GM15510 (cell line): ENCODE results near the gene AMACR.

ENCODE experiments used
- POLR2A ChIP-seq: IDR thresholded peaks from 3 replicates; pipeline ENCODE4 v1.6.1; 2011; ENCODE audit warnings: borderline replicate concordance; ENCODE audit not compliant: insufficient read length; ENCODE audit errors: extremely low read depth

AMACR gene

DNA sequence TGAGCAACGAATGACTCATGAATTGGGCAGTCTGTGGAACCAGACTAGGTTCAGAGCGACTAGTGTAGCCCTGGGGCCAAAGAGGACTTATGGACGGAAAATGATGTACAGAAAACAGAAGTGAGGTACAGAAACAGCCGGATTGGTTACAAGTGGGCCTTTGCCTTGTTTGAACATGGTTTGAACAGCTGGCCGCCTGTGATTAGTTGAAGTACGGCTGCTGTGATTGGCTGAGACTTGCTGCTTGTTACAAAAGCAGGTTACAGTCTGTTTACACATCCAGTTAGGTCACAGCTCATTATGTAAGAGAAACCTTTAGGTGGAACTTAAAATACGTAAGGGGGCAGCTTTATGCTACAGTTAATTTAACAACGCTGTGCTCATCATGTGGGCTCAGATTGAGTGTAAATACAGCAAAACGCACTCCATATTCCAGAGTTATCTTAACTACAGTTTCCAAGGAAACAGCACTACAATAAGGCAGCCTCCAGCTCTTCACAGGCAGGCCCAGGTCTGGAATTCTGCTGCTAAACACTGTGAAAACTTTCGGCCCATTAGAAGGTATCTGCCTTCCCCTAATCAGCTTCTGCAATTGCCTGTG lies 6.5 kb downstream of the AMACR start:
- no peak for TF ChIP-seq POLR2A

DNA sequence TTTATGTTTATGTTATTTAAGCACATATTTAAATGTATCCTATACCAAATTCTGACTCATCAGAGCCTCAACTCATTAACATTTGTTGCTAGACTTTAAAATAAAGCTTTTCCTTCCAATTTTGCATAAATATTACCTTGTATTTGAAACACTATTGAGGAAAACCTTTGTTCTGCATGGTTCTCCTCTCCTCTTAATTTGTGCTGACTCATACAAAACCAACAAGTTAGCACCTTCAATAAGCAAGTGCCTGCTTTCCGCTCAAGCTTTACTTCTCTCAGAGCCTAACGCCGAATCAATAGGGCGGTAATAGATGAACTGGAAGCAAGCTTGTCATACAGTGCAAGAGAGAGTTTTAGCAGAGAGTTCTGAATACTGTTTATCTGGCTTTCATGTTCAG lies 7.9 kb downstream of the AMACR start:
- TF ChIP-seq POLR2A = no peak

DNA sequence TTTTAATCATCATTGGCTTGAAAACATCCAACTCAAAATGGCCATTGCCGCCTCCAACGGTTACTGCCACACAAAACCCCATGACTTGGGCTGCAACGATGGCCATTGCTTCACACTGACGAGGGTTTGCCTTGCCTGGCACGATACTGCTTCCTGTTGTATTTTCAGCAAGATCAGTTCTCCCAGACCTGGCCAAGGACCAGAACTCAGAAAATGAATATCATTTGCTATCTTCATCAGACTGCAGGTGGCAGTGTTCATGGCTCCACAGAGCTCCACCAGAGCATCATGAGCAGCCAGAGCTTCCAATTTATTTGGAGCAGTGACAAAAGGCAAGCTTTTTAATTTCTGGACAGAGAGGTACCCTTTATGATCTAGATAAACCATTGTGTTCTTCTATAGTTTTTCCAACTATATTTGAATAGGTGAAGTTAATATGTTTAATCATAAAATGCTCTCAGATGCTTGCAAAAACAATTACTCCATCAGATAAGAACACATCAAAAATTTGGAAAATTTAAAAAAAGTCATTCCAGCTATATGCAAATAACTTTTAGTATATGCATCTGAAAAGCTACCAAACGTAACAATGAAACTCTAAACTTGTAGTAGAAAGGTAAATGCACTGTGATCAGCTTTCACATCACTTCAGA lies 10.4 kb downstream of the AMACR start:
- TF ChIP-seq POLR2A = no peak

- no peak for TF ChIP-seq POLR2A
Observed at GRCh38 chr5:33995865-33996264, 12.0 kb downstream of the AMACR start.

DNA sequence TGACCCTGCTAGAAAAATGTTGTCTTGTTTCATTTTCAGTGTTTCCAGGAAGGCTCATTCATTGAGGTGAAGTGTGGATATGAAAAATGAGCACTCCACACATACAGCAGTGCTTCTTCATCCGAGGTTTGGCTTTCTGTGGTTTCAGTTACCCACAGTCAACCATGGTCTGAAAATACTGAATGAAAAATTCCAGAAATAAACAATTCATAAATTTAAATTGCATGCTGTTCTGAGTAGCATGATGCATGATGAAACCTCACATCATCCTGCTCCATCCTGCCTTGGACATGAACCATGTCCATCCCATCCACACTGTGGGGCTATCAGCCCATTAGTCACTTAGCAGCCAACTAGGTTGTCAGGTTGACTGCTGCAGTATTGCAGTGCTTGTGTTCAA lies 13.0 kb downstream of the AMACR start:
- no peak for TF ChIP-seq POLR2A

GRCh38 chr5:33992864-33993263 lies 15.0 kb downstream of the AMACR start:
- TF ChIP-seq POLR2A = no peak

GRCh38 chr5:33985447-33985846 lies 22.4 kb downstream of the AMACR start:
- TF ChIP-seq POLR2A = no peak

DNA sequence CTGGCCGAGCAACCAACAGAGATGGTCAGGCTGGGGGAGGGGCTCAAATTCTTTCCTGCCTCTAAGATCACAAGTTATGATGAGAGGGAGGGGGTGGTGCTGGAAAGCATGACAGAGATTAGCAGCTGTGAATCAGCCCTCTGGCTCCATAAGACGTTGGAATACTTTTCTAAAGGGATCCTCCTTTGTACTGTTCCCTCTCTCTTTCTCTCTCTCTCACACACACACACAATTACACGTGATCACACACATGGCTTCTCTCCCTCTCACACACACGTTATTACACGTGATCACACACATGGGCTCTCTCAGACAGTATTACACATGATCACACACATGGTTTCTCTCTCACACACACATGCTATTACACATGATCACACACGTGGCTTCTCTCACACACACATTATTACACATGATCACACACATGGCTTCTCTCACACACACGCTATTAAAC lies 23.2 kb downstream of the AMACR start, which contains the start of gene SLC45A2:
Gene SLC45A2 (minus strand): TSS at position 23 of the 454 bp plus-strand sequence. CDS start 110 bp downstream, outside the sequence.
- no peak for TF ChIP-seq POLR2A

GRCh38 chr5:33984178-33984577 lies 23.7 kb downstream of the AMACR start:
- no peak for TF ChIP-seq POLR2A

- TF ChIP-seq POLR2A = no peak
Observed at GRCh38 chr5:33981408-33982162, 26.3 kb downstream of the AMACR start.

DNA sequence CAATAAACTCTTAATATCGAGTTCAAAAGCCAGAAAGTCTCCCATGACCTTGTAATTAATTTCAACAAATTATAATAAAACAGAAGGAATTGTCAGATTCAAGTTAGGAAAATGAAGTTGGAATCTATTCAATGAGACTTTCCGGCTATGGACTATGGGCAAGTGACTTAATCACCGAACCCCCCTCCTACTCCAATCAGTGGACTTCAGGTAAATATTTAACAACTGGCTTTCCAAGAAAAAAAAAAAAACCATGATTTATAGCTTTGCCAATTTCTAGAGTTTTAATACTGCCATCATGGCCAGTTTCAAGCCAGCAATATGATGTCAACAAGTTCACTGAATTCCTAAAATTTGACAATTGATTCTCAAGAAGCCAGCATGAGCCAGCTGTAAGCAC lies 27.8 kb downstream of the AMACR start:
- TF ChIP-seq POLR2A = no peak

DNA sequence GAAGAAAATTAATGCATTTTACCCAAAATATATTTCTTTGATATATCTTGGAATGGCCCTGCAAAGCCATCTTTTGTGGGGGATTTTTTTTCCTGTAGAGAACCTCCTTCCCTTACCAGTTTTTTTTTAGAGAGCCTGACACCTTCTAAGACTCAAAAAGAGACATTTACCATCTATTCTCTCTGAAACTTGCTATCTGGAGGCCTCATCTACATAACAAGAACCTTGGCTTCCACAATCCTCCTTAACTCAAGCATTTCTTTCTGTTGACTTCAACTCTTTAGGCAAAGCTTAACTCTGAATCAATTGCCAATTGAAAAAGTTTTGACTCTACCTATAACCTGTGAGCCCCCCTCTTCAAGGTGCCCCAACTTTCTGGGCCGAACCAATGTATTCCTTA lies 29.5 kb downstream of the AMACR start:
- TF ChIP-seq POLR2A = no peak

GRCh38 chr5:33976307-33976706 lies 31.5 kb downstream of the AMACR start:
- no peak for TF ChIP-seq POLR2A

DNA sequence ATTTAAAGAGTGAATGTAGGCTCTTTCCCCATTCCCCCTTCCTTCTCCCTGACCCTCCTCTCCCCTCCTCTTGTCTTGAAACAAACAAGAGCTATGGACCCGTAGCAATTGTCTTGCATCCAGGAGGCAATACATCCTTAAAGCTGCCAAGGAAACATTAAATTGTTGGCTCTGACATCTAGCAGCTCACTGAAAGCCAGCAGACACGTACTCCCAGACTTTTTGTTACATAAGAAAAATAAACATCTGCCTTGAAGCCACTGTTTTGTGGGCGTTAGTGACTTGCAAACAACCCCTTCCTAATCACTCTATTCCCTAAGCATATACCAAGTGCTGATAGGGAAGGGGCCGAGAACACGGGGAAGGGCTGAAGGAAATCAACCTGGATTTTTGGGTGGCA lies 32.0 kb downstream of the AMACR start:
- TF ChIP-seq POLR2A = no peak

- no peak for TF ChIP-seq POLR2A
Observed at GRCh38 chr5:33973271-33973670, 34.6 kb downstream of the AMACR start.
